ENCODE results near the gene IGF1. TPM values are rescaled to one million over a fixed set of nuclear protein-coding genes. Genes with fewer than 3 reads are reported as not detected.

The IGF1 gene
- total RNA-seq, 1 experiment from 2014 or later, result 0.42 TPM

DNA sequence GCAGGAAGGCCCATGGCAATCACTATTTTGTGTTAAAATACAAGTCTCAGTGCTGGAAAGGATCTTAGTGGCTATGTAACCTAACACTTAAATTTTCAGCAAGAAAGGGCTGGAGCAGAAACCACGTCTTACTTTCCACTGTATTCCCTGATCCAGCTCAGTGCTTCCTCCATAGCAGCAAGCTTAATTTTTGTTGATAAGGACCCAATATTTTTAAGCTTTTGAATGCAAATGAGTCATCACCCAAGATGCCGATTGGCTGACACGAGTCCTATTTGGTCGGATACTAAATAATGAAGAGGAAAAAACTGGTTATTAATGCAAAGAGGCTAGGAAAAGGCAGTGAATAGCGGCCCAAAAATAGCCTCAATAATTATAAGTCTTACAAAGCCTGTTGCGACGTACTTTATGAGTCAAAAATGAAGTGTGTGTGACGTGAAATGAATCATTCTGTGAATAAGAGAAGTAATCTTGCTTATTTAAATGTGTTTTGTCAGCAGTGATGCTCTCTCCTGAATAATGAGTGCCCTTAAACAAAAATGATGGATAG is 46.9 kb upstream of the IGF1 start:
- CTCF ChIA-PET, result no interaction called here
- ATAC-seq, result no peak

GRCh38 chr12:102526656-102527055 is 46.3 kb upstream of the IGF1 start:
- H3K9ac ChIP-seq (ENCODE audit: low read length), result no peak overlapping the region
- no peaks in the 10 kb centered on the region for H3K9me2 ChIP-seq (ENCODE audit: insufficient read depth)
- no peak for ATAC-seq
- H3K79me2 ChIP-seq (ENCODE audit: insufficient read depth, low read length), result no peaks in the 10 kb centered on the region
- TF ChIP-seq RAD21 (IDR thresholded peaks at IDR 0.05; ENCODE audit: low read depth) (no peak), POLR2AphosphoS5 (IDR thresholded peaks at IDR 0.05; ENCODE audit: low read depth, low read length) (no peak), SRF (IDR thresholded peaks at IDR 0.05; ENCODE audit: low read depth) (no peak), ZFX (IDR thresholded peaks at IDR 0.05) (no peak)
- RAD21 ChIA-PET (ENCODE audit: low non-redundant PET in 1 of 2, low total read pairs in 2 of 2, uncharacterized antibody in 2 of 2, unreplicated experiment in 2 of 2), result no interaction called here
- POLR2A ChIA-PET, result no interaction called here
- H3K27ac ChIP-seq (ENCODE audit: low read depth, low read length), result no peak overlapping the region
- no peak overlapping the region for H3K4me2 ChIP-seq (ENCODE audit: low read length)
- no peak overlapping the region for H3K4me3 ChIP-seq (replicated peaks in 1 of 2; ENCODE audit: low read depth in 1 of 2, low read length in 2 of 2)
- no peaks in the 10 kb centered on the region for H3K4me1 ChIP-seq (ENCODE audit: control insufficient read depth in 1 of 2, insufficient read depth in 2 of 2, low read length in 2 of 2)
- intact Hi-C loops (cut with micrococcal nuclease), result no loop called here
- no peaks in the 10 kb centered on the region for H3K9me3 ChIP-seq (ENCODE audit: control insufficient read depth in 1 of 2, insufficient read depth in 1 of 2, low read depth in 1 of 2, low read length in 2 of 2)
- H3K36me3 ChIP-seq (ENCODE audit: control insufficient read depth in 1 of 2, insufficient read depth in 2 of 2, low read length in 2 of 2), result no peaks in the 10 kb centered on the region
- CTCF ChIA-PET, result no interaction called here
- H2AFZ ChIP-seq (ENCODE audit: low read depth, low read length, poor library complexity, severe bottlenecking), result no peak overlapping the region
- peaks cover 12% of the 10 kb centered on the region; the same call in 1 of the 2 replicates for H3K27me3 ChIP-seq (ENCODE audit: insufficient read depth, low read length)
- no peaks in the 10 kb centered on the region for H4K20me1 ChIP-seq (ENCODE audit: insufficient read depth)
- DNase-seq (ENCODE audit: low read depth, low spot score), result no peak
- no TSS peak for BruUV-seq (replicated peaks)

More for the DNA sequence above, 46.9 kb upstream of the IGF1 start:
- no peak overlapping the region for H3K9ac ChIP-seq (ENCODE audit: low read length)
- no peak overlapping the region for H3K4me2 ChIP-seq (ENCODE audit: low read length)
- ChIA-PET RAD21 (ENCODE audit: low non-redundant PET in 1 of 2, low total read pairs in 2 of 2, uncharacterized antibody in 2 of 2, unreplicated experiment in 2 of 2) (no interaction called here), POLR2A (no interaction called here)
- H2AFZ ChIP-seq (ENCODE audit: low read depth, low read length, poor library complexity, severe bottlenecking), result no peak overlapping the region
- TF ChIP-seq EZH2 (IDR thresholded peaks at IDR 0.05), result no peak
- H3K27me3 ChIP-seq (ENCODE audit: insufficient read depth, low read length), result peaks cover 9% of the 10 kb centered on the region; the same call in 1 of the 2 replicates
- no TSS peak for BruUV-seq (replicated peaks)
- H3K79me2 ChIP-seq (ENCODE audit: insufficient read depth, low read length), result no peaks in the 10 kb centered on the region
- H3K9me3 ChIP-seq (ENCODE audit: control insufficient read depth in 1 of 2, insufficient read depth in 1 of 2, low read depth in 1 of 2, low read length in 2 of 2), result no peaks in the 10 kb centered on the region
- H3K4me3 ChIP-seq (replicated peaks in 1 of 2; ENCODE audit: low read depth in 1 of 2, low read length in 2 of 2), result no peak overlapping the region
- H4K20me1 ChIP-seq (ENCODE audit: insufficient read depth), result no peaks in the 10 kb centered on the region
- H3K4me1 ChIP-seq (ENCODE audit: control insufficient read depth in 1 of 2, insufficient read depth in 2 of 2, low read length in 2 of 2), result no peaks in the 10 kb centered on the region
- no peak for DNase-seq (ENCODE audit: low read depth, low spot score)
- intact Hi-C loops (cut with micrococcal nuclease), result no loop called here
- H3K27ac ChIP-seq (ENCODE audit: low read depth, low read length), result no peak overlapping the region
- no peaks in the 10 kb centered on the region for H3K36me3 ChIP-seq (ENCODE audit: control insufficient read depth in 1 of 2, insufficient read depth in 2 of 2, low read length in 2 of 2)
- no peaks in the 10 kb centered on the region for H3K9me2 ChIP-seq (ENCODE audit: insufficient read depth)
